ENCODE data around the gene KLHDC4. TPM values are rescaled to one million over a fixed set of nuclear protein-coding genes. Genes with fewer than 3 reads are reported as not detected.

KLHDC4 gene
- total RNA-seq, 3 donors from 2014 or later (not counting 1 experiment from before 2014, with no cell fraction given), result 210 to 311 (median 210) TPM

- H3K27ac Mint-ChIP-seq, result no peak overlapping the region
- no peak overlapping the region for H3K4me3 ChIP-seq (ENCODE audit: low read length)
- no peak overlapping the region for H3K27ac ChIP-seq (ENCODE audit: low read length)
- H3K27me3 Mint-ChIP-seq (ENCODE audit: low read depth in 2 of 2), result no peaks in the 10 kb centered on the region
- H3K27me3 ChIP-seq (ENCODE audit: control insufficient read depth, insufficient read depth, low read length), result no peaks in the 10 kb centered on the region
- no peaks in the 10 kb centered on the region for H3K9me3 ChIP-seq (ENCODE audit: control insufficient read depth, insufficient read depth, low read length)
- no peak for DNase-seq
- 75% methylated on average over 21 of the region's 21 CpGs for WGBS (ENCODE audit: insufficient coverage)
- intact Hi-C loops (cut with micrococcal nuclease), result no loop called here
- H3K4me1 Mint-ChIP-seq, result peaks cover 0 to 4% of the 10 kb centered on the region in 2 donors
- no peaks in the 10 kb centered on the region for H3K36me3 ChIP-seq (ENCODE audit: control insufficient read depth, insufficient read depth, low read length)
- H3K9me3 Mint-ChIP-seq, result no peaks in the 10 kb centered on the region
- ATAC-seq, result no peak
- no peak for TF ChIP-seq CTCF (IDR thresholded peaks at IDR 0.05)
- H3K36me3 Mint-ChIP-seq, result no peaks in the 10 kb centered on the region
- H3K4me3 Mint-ChIP-seq, result no peak overlapping the region
- peaks cover 3% of the 10 kb centered on the region for H3K4me1 ChIP-seq (ENCODE audit: control insufficient read depth, insufficient read depth, low read length)
These were observed 96.1 kb downstream of the KLHDC4 start for GRCh38 chr16:87669672-87670071.

- 93% methylated on average over 19 of the region's 19 CpGs for WGBS (ENCODE audit: insufficient coverage)
- no peaks in the 10 kb centered on the region for H3K4me1 Mint-ChIP-seq
- H3K36me3 ChIP-seq (ENCODE audit: control insufficient read depth, insufficient read depth, low read length), result no peaks in the 10 kb centered on the region
These were observed 97.8 kb downstream of the KLHDC4 start for GRCh38 chr16:87667946-87668345.

GRCh38 chr16:87667443-87667842, 98.3 kb downstream of the KLHDC4 start:
- no peak overlapping the region for H3K27ac ChIP-seq (ENCODE audit: low read length)
- WGBS (ENCODE audit: insufficient coverage), result 85% methylated on average over 7 of the region's 7 CpGs
- Mint-ChIP-seq H3K4me3 (no peak overlapping the region), H3K4me1 (no peaks in the 10 kb centered on the region), H3K27me3 (ENCODE audit: low read depth in 2 of 2) (peaks cover 0 to 6% of the 10 kb centered on the region in 2 donors), H3K9me3 (no peaks in the 10 kb centered on the region), H3K27ac (no peak overlapping the region), H3K36me3 (no peaks in the 10 kb centered on the region)
- H3K4me3 ChIP-seq (ENCODE audit: low read length), result no peak overlapping the region
- DNase-seq, result no peak
- H3K36me3 ChIP-seq (ENCODE audit: control insufficient read depth, insufficient read depth, low read length), result no peaks in the 10 kb centered on the region
- peaks cover 3% of the 10 kb centered on the region for H3K4me1 ChIP-seq (ENCODE audit: control insufficient read depth, insufficient read depth, low read length)
- intact Hi-C loops (cut with micrococcal nuclease), result no loop called here
- no peak for TF ChIP-seq CTCF (IDR thresholded peaks at IDR 0.05)
- H3K27me3 ChIP-seq (ENCODE audit: control insufficient read depth, insufficient read depth, low read length), result no peaks in the 10 kb centered on the region
- no peaks in the 10 kb centered on the region for H3K9me3 ChIP-seq (ENCODE audit: control insufficient read depth, insufficient read depth, low read length)
- no peak for ATAC-seq

More at GRCh38 chr16:87667946-87668345, 97.8 kb downstream of the KLHDC4 start:
- no peak overlapping the region for H3K4me3 ChIP-seq (ENCODE audit: low read length)
- no peak for TF ChIP-seq CTCF (IDR thresholded peaks at IDR 0.05)
- H3K4me1 ChIP-seq (ENCODE audit: control insufficient read depth, insufficient read depth, low read length), result peaks cover 3% of the 10 kb centered on the region
- DNase-seq (no peak), ATAC-seq (no peak)
- H3K27ac ChIP-seq (ENCODE audit: low read length), result no peak overlapping the region
- intact Hi-C loops (cut with micrococcal nuclease), result no loop called here
- Mint-ChIP-seq H3K4me3 (no peak overlapping the region), H3K36me3 (no peaks in the 10 kb centered on the region), H3K27ac (no peak overlapping the region), H3K27me3 (ENCODE audit: low read depth in 2 of 2) (peaks cover 0 to 4% of the 10 kb centered on the region in 2 donors), H3K9me3 (no peaks in the 10 kb centered on the region)
- H3K9me3 ChIP-seq (ENCODE audit: control insufficient read depth, insufficient read depth, low read length), result no peaks in the 10 kb centered on the region
- no peaks in the 10 kb centered on the region for H3K27me3 ChIP-seq (ENCODE audit: control insufficient read depth, insufficient read depth, low read length)

GRCh38 chr16:87666919-87667318, 98.9 kb downstream of the KLHDC4 start:
- ATAC-seq, result no peak
- Mint-ChIP-seq H3K36me3 (no peaks in the 10 kb centered on the region), H3K9me3 (no peaks in the 10 kb centered on the region), H3K4me1 (no peaks in the 10 kb centered on the region), H3K27me3 (ENCODE audit: low read depth in 2 of 2) (peaks cover 0 to 6% of the 10 kb centered on the region in 2 donors), H3K27ac (no peak overlapping the region), H3K4me3 (no peak overlapping the region)
- Histone ChIP-seq H3K27ac (ENCODE audit: low read length) (no peak overlapping the region), H3K4me1 (ENCODE audit: control insufficient read depth, insufficient read depth, low read length) (peaks cover under 1% of the 10 kb centered on the region), H3K36me3 (ENCODE audit: control insufficient read depth, insufficient read depth, low read length) (no peaks in the 10 kb centered on the region), H3K27me3 (ENCODE audit: control insufficient read depth, insufficient read depth, low read length) (no peaks in the 10 kb centered on the region), H3K9me3 (ENCODE audit: control insufficient read depth, insufficient read depth, low read length) (no peaks in the 10 kb centered on the region), H3K4me3 (ENCODE audit: low read length) (no peak overlapping the region)
- no peak for TF ChIP-seq CTCF (IDR thresholded peaks at IDR 0.05)
- intact Hi-C loops (cut with micrococcal nuclease), result no loop called here
- WGBS (ENCODE audit: insufficient coverage), result 83% methylated on average over 16 of the region's 16 CpGs
- no peak for DNase-seq

All from natural killer cell (primary cell).